Body of pancreas (tissue), 4 donors: ENCODE results near the gene TUNAR. TPM values are rescaled to one million over a fixed set of nuclear protein-coding genes. Genes with fewer than 3 reads are reported as not detected.

Experiments
- ATAC-seq: fragments of 150-250 bp; one replicate; pipeline ENCODE4 v1.9.1; 2016
- DNase-seq, 4 donors: peaks; one replicate each; pipeline ENCODE4 v3.0.0-alpha.2; 2019
- H3K27ac ChIP-seq, 4 donors: fragments of 200-600 bp; sonication (generic); 1 replicate in 3 of 4; 2 replicates in 1 of 4; pipeline versions ENCODE4 v1.5.1 to v1.6.1; 2016 to 2019; ENCODE audit warnings: mild to moderate bottlenecking in 1 of 4, mixed read lengths in 1 of 4, moderate library complexity in 1 of 4
- H3K27me3 ChIP-seq, 2 donors: fragments of 200-600 bp; sonication (generic); one replicate each; pipeline ENCODE4 v1.6.0; 2016; ENCODE audit warnings: mild to moderate bottlenecking in 1 of 2
- H3K36me3 ChIP-seq, 2 donors: fragments of 200-600 bp; sonication (generic); replicated peaks in 1 of 2; 2 replicates each; pipeline ENCODE4 v1.5.1; 2016; ENCODE audit warnings: low read depth in 2 of 2; ENCODE audit not compliant: insufficient read depth in 1 of 2
- H3K4me1 ChIP-seq: fragments of 200-600 bp; sonication (generic); one replicate; pipeline ENCODE4 v1.6.0; 2016
- H3K4me3 ChIP-seq, 2 donors: fragments of 200-600 bp; sonication (generic); 1 replicate in 1 of 2; 2 replicates in 1 of 2; pipeline ENCODE4 v1.5.1; 2016 to 2019
- H3K9me3 ChIP-seq, 3 donors: fragments of 200-600 bp; sonication (generic); 1 replicate in 2 of 3; 2 replicates in 1 of 3; pipeline ENCODE4 v1.5.1; 2016
- POLR2A ChIP-seq, 3 donors: fragments of 450-650 bp; IDR thresholded peaks; one replicate each; pipeline ENCODE4 v1.6.1; 2016; ENCODE audit warnings: antibody characterized with exemption in 3 of 3, mild to moderate bottlenecking in 2 of 3
- WGBS, 2 donors: methylation state at CpG; one replicate each; pipeline ENCODE4 v1.1.5; 2017; 5-methylcytosine and 5-hydroxymethylcytosine counted together
- intact Hi-C: fragments of 100-400 bp; cut with DNase I; formaldehyde crosslinking; loops from one replicate; pipeline ENCODE4 v1.15.1; 2023
- total RNA-seq, 2 donors: library from RNA; depleted of rRNA; stranded (reverse); fragments of >200 nt; gene quantifications; one replicate each; pipeline ENCODE4 v1.1.0, GENCODE V29; 2016
- TF ChIP-seq, protein P1 (sequence below), 7 experiments: fragments of 450-650 bp in 4 of 7; fragments of 200-600 bp in 3 of 7; sonication (generic) in 3 of 7; IDR thresholded peaks; one replicate each; pipeline ENCODE4 v1.5.1; 2016 to 2019; ENCODE audit warnings: antibody characterized with exemption in 7 of 7

Gene TUNAR
- total RNA-seq, 2 donors from 2014 or later: 1.0 TPM; not detected in 1

DNA sequence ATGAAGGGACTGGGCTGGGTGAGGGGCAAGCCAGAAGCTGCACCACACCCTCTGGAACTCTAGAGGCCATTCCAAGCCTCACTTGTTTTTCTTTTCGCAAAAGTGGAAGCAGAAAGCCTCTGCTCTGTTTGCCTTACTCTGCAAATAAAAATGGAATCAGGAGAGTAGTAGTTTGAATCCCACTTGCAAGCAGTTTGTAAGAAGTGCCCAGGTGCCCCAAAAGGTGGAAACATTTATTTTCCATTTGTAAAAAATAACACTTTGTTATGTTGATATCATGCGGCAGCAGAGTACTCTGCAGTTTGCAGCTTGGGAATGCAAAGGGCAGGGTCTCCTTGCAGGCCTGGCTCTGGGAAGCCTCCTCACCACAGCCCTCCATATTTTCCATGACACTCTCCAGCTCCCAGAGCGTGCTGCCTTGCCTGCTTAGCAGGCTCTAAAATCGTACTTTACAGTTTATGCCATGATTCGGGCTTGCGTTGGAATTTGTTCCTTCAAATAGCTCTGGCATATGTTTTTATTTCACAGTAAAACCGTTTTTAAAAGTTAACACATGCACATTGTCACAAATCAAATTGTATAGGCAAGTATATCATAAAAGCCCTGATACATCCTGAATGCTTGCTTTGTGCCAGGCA is 20.0 kb downstream of the TUNAR start:
- H3K27ac ChIP-seq: no peak overlapping the region
- intact Hi-C loops: no loop called here
- 50 to 60% methylated on average over 7 of the region's 7 CpGs for WGBS, 2 donors
- DNase-seq (no peak), ATAC-seq (no peak)
- H3K27me3 ChIP-seq: peaks cover 0 to 10% of the 10 kb centered on the region in 2 donors
- H3K4me1 ChIP-seq: no peaks in the 10 kb centered on the region
- no peaks in the 10 kb centered on the region for H3K36me3 ChIP-seq
- no peak overlapping the region for H3K4me3 ChIP-seq
- TF ChIP-seq, protein P1, sequence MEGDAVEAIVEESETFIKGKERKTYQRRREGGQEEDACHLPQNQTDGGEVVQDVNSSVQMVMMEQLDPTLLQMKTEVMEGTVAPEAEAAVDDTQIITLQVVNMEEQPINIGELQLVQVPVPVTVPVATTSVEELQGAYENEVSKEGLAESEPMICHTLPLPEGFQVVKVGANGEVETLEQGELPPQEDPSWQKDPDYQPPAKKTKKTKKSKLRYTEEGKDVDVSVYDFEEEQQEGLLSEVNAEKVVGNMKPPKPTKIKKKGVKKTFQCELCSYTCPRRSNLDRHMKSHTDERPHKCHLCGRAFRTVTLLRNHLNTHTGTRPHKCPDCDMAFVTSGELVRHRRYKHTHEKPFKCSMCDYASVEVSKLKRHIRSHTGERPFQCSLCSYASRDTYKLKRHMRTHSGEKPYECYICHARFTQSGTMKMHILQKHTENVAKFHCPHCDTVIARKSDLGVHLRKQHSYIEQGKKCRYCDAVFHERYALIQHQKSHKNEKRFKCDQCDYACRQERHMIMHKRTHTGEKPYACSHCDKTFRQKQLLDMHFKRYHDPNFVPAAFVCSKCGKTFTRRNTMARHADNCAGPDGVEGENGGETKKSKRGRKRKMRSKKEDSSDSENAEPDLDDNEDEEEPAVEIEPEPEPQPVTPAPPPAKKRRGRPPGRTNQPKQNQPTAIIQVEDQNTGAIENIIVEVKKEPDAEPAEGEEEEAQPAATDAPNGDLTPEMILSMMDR (IDR thresholded peaks at IDR 0.05): no peak
- TF ChIP-seq POLR2A (IDR thresholded peaks at IDR 0.05): no peak
- H3K9me3 ChIP-seq: no peaks in the 10 kb centered on the region

DNA sequence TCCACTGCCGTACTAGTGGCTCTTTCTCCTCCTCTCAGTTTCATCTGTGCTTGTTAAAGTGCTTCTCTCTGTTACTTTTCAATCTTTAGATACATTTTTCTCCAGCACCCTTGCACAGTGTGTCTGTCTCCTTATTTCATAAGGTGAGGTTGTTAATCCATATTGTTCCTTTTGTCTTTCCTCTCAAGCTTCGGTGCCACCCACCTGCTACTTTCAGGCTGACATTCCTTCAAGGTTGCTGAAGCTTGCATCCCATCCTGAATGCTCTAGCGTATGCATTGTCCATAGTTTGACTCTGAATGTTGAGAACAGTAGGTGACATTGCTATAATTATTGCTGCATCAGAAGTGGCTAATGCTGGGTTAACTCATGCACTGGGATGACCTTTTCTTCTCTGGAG is 20.6 kb downstream of the TUNAR start:
- H3K27me3 ChIP-seq: peaks cover 0 to 10% of the 10 kb centered on the region in 2 donors
- H3K27ac ChIP-seq: no peak overlapping the region
- ATAC-seq (no peak), DNase-seq (no peak)
- H3K36me3 ChIP-seq: no peaks in the 10 kb centered on the region
- H3K9me3 ChIP-seq: no peaks in the 10 kb centered on the region
- H3K4me3 ChIP-seq: no peak overlapping the region
- 64 to 65% methylated on average over 3 of the region's 3 CpGs for WGBS, 2 donors
- intact Hi-C loops: no loop called here
- TF ChIP-seq, protein P1 (IDR thresholded peaks at IDR 0.05): no peak
- no peak for TF ChIP-seq POLR2A (IDR thresholded peaks at IDR 0.05)
- no peaks in the 10 kb centered on the region for H3K4me1 ChIP-seq

DNA sequence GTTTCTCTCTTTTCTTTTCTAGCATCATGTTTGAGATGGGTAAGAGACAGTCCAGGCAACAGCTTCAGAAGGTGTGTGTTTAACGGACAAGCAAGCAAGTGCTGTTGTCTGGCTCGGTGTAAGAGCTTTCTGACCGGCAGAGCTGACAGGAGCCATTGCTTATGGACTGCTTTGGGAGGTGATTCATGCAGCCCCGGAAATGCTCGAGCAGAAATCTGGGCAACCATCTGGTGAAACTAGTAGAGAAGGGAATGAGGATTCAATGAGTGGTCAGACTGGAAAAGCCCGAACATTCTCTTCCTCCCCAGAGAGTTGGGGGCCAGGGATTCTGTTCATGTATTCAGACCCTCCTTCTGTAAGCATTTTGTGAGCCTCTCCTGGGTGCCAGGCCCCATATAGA is 24.4 kb downstream of the TUNAR start:
- whole genome bisulfite sequencing, 2 donors: 40 to 45% methylated on average over 6 of the region's 6 CpGs
- Histone ChIP-seq H3K27ac (no peak overlapping the region), H3K9me3 (no peaks in the 10 kb centered on the region), H3K4me1 (no peaks in the 10 kb centered on the region), H3K4me3 (no peak overlapping the region), H3K27me3 (peaks cover 0 to 4% of the 10 kb centered on the region in 2 donors), H3K36me3 (no peaks in the 10 kb centered on the region)
- ATAC-seq: no peak
- DNase-seq: no peak
- intact Hi-C loops: no loop called here
- TF ChIP-seq, protein P1 (IDR thresholded peaks at IDR 0.05): no peak
- TF ChIP-seq POLR2A (IDR thresholded peaks at IDR 0.05): no peak

- H3K27me3 ChIP-seq: no peaks in the 10 kb centered on the region
- no peak overlapping the region for H3K4me3 ChIP-seq
- H3K36me3 ChIP-seq: no peaks in the 10 kb centered on the region
- H3K27ac ChIP-seq: no peak overlapping the region
- intact Hi-C loops: no loop called here
- ATAC-seq (no peak), DNase-seq (no peak)
- no peaks in the 10 kb centered on the region for H3K4me1 ChIP-seq
- 51 to 67% methylated on average over 10 of the region's 10 CpGs for WGBS, 2 donors
- no peak for TF ChIP-seq POLR2A (IDR thresholded peaks at IDR 0.05)
- no peaks in the 10 kb centered on the region for H3K9me3 ChIP-seq
These were observed 25.7 kb downstream of the TUNAR start for GRCh38 chr14:95902273-95902826.

GRCh38 chr14:95903165-95903564 is 26.5 kb downstream of the TUNAR start:
- Histone ChIP-seq H3K27me3 (no peaks in the 10 kb centered on the region), H3K9me3 (no peaks in the 10 kb centered on the region), H3K4me1 (no peaks in the 10 kb centered on the region), H3K4me3 (no peak overlapping the region), H3K36me3 (no peaks in the 10 kb centered on the region), H3K27ac (no peak overlapping the region)
- intact Hi-C loops: no loop called here
- ATAC-seq (no peak), DNase-seq (no peak)
- TF ChIP-seq, protein P1 (IDR thresholded peaks at IDR 0.05): no peak
- TF ChIP-seq POLR2A (IDR thresholded peaks at IDR 0.05): no peak
- 64 to 70% methylated on average over 5 of the region's 5 CpGs for WGBS, 2 donors
